Endothelial cell of umbilical vein (primary cell): ENCODE measurements around the gene CNMD. TPM values are rescaled to one million over a fixed set of nuclear protein-coding genes. Genes with fewer than 3 reads are reported as not detected.

Source experiments
- BruUV-seq: library from RNA; stranded (reverse); fragments of 400-500 nt; replicated peaks from 2 replicates; lab custom pipeline; 2021; lab: Mats Ljungman, UMichigan
- CTCF ChIA-PET: fragments of 300-600, 350-600 bp; sonication (Branson Sonifier 250); formaldehyde crosslinking; loops from one replicate; lab custom pipeline; 2021; ENCODE audit warnings: antibody characterized with exemption, inconsistent platforms; lab: Charles Lee
- POLR2A ChIA-PET: fragments of 300-600, 350-600 bp; sonication (Branson Sonifier 250); formaldehyde crosslinking; loops from one replicate; lab custom pipeline; 2021; ENCODE audit warnings: antibody characterized with exemption, inconsistent platforms; lab: Charles Lee
- DNase-seq: peaks from one replicate; pipeline ENCODE4 v3.0.0-alpha.2; 2011; ENCODE audit warnings: low read depth, low spot score
- FAIRE-seq: peaks from 2 replicates; lab custom pipeline; 2011; peaks lifted over from hg19 to GRCh38; lab: Jason Lieb, UNC
- H2AFZ ChIP-seq: 2 replicates; pipeline ENCODE4 v1.6.0; 2012; ENCODE audit warnings: low read depth, low read length, control low read depth, inconsistent platforms
- H3K27ac ChIP-seq: 2 replicates; pipeline ENCODE4 v1.5.1; 2011; ENCODE audit warnings: low read depth, mild to moderate bottlenecking, control low read depth, low read length, moderate library complexity; ENCODE audit not compliant: insufficient read depth
- H3K27me3 ChIP-seq, 2 experiments: 2 replicates each; pipeline versions ENCODE4 v1.6.0 to v1.6.1; 2011; ENCODE audit warnings: low read length in 2 of 2, mixed read lengths in 1 of 2; ENCODE audit not compliant: control insufficient read depth in 2 of 2, insufficient read depth in 2 of 2
- H3K36me3 ChIP-seq, 2 experiments: 2 replicates in 1 of 2; 3 replicates in 1 of 2; pipeline ENCODE4 v1.5.1; 2011; ENCODE audit warnings: low read length in 2 of 2, mild to moderate bottlenecking in 1 of 2, moderate library complexity in 1 of 2; ENCODE audit not compliant: control insufficient read depth in 2 of 2, insufficient read depth in 2 of 2; ENCODE audit errors: extremely low read depth in 1 of 2
- H3K4me1 ChIP-seq: 3 replicates; pipeline ENCODE4 v1.5.1; 2011; ENCODE audit warnings: mild to moderate bottlenecking, low read length; ENCODE audit not compliant: control insufficient read depth, insufficient read depth; ENCODE audit errors: extremely low read depth
- H3K4me2 ChIP-seq: 2 replicates; pipeline ENCODE4 v1.6.1; 2011; ENCODE audit warnings: low read length, control low read depth, mixed read lengths; ENCODE audit not compliant: insufficient read depth
- H3K4me3 ChIP-seq, 3 experiments: fragments of 200-600 bp in 1 of 3; sonication (generic), shearing (Covaris generic) in 1 of 3; replicated peaks in 1 of 3; 2 replicates each; pipeline ENCODE4 v1.5.1; 2011 to 2016; ENCODE audit warnings: control low read depth in 3 of 3, low read length in 3 of 3, mild to moderate bottlenecking in 2 of 3, inconsistent platforms in 1 of 3, low read depth in 1 of 3, moderate library complexity in 1 of 3; ENCODE audit not compliant: insufficient read depth in 1 of 3
- H3K79me2 ChIP-seq: 2 replicates; pipeline ENCODE4 v1.6.0; 2012; ENCODE audit warnings: low read length, inconsistent platforms; ENCODE audit not compliant: control insufficient read depth, insufficient read depth
- H3K9ac ChIP-seq: replicated peaks from 2 replicates; pipeline ENCODE3; 2011; ENCODE audit warnings: low read length, control low read depth; ENCODE audit not compliant: insufficient read depth; ENCODE audit errors: extremely low read depth
- H3K9me1 ChIP-seq: replicated peaks from 3 replicates; pipeline ENCODE4 v1.6.0; 2011; ENCODE audit warnings: mild to moderate bottlenecking, low read length; ENCODE audit not compliant: control insufficient read depth, insufficient read depth; ENCODE audit errors: extremely low read depth
- H3K9me3 ChIP-seq: replicated peaks from 2 replicates; pipeline ENCODE4 v1.5.1; 2012; ENCODE audit warnings: low read length, inconsistent platforms; ENCODE audit not compliant: control insufficient read depth, insufficient read depth
- H4K20me1 ChIP-seq: replicated peaks from 2 replicates; pipeline ENCODE3; 2011; ENCODE audit warnings: mild to moderate bottlenecking, low read length; ENCODE audit not compliant: control insufficient read depth, insufficient read depth; ENCODE audit errors: extremely low read depth
- EZH2 ChIP-seq: IDR thresholded peaks from 2 replicates; pipeline ENCODE4 v1.6.1; 2012; ENCODE audit warnings: borderline replicate concordance, low read depth, mild to moderate bottlenecking, moderate library complexity, low read length, inconsistent platforms; ENCODE audit not compliant: severe bottlenecking
- FOS ChIP-seq: IDR thresholded peaks from 2 replicates; pipeline ENCODE4 v1.6.1; 2011; ENCODE audit warnings: mild to moderate bottlenecking, low read length, moderate library complexity, borderline replicate concordance; ENCODE audit not compliant: insufficient read depth
- GATA2 ChIP-seq: IDR thresholded peaks from 2 replicates; pipeline ENCODE4 v1.7.0; 2011; ENCODE audit warnings: low read depth, mild to moderate bottlenecking, moderate library complexity, mixed read lengths, low read length; ENCODE audit not compliant: insufficient read length, insufficient read depth
- JUN ChIP-seq: IDR thresholded peaks from 2 replicates; pipeline ENCODE4 v1.6.1; 2011; ENCODE audit warnings: borderline replicate concordance, low read depth; ENCODE audit not compliant: insufficient read length, insufficient read depth
- MYC ChIP-seq: IDR thresholded peaks from one replicate; pipeline ENCODE4 v1.6.1; 2011; ENCODE audit warnings: mild to moderate bottlenecking, low read depth, low read length
- POLR2A ChIP-seq: IDR thresholded peaks from 2 replicates; pipeline ENCODE4 v1.6.1; 2012; ENCODE audit warnings: low read depth, mild to moderate bottlenecking, control low read depth, low read length
- POLR2AphosphoS5 ChIP-seq: IDR thresholded peaks from 2 replicates; pipeline ENCODE4 v1.6.1; 2012; ENCODE audit warnings: low read depth, mild to moderate bottlenecking, control low read depth, low read length, moderate library complexity; ENCODE audit not compliant: insufficient read depth
- dilution Hi-C: fragments of 300-500 bp; cut with MboI; formaldehyde crosslinking; loops from one replicate; pipeline ENCODE4 v1.15.0; 2019; ENCODE audit warnings: low sequenced_read_pairs; ENCODE audit not compliant: extremely low pct_ligation_motif_present
- intact Hi-C: fragments of 100-400 bp; cut with micrococcal nuclease; formaldehyde crosslinking; loops from one replicate; pipeline ENCODE4 v1.10.0; 2022
- polyA plus RNA-seq, 4 experiments: library from polyadenylated mRNA; depleted of rRNA in 3 of 4; stranded (reverse) in 3 of 4; unstranded in 1 of 4; fragments of >200 nt; gene quantifications; 2 replicates each; pipeline versions ENCODE4 v1.2.1 to v1.2.3, GENCODE V29; 2011 to 2012; ENCODE audit warnings: missing spikeins in 1 of 4
- total RNA-seq: library from RNA; stranded (reverse); gene quantifications from 2 replicates; pipeline ENCODE4 v1.2.3, GENCODE V29; 2021
- TF ChIP-seq, protein P1 (sequence below): IDR thresholded peaks from 2 replicates; pipeline ENCODE4 v1.6.1; 2011; ENCODE audit not compliant: insufficient read depth, insufficient read length
- TF ChIP-seq, protein P2 (sequence below), 2 donors: IDR thresholded peaks; 1 replicate in 1 of 2; 2 replicates in 1 of 2; pipeline ENCODE4 v1.5.1; 2011; ENCODE audit warnings: low read length in 2 of 2, mild to moderate bottlenecking in 2 of 2, moderate library complexity in 2 of 2, control low read depth in 1 of 2, inconsistent platforms in 1 of 2, low read depth in 1 of 2; ENCODE audit not compliant: insufficient read depth in 1 of 2; ENCODE audit errors: extremely low read depth in 1 of 2

Gene CNMD
- total and polyA plus RNA-seq, 2 donors (not counting 3 experiments of a cell fraction or from before 2014, with no cell fraction given) = not detected

DNA sequence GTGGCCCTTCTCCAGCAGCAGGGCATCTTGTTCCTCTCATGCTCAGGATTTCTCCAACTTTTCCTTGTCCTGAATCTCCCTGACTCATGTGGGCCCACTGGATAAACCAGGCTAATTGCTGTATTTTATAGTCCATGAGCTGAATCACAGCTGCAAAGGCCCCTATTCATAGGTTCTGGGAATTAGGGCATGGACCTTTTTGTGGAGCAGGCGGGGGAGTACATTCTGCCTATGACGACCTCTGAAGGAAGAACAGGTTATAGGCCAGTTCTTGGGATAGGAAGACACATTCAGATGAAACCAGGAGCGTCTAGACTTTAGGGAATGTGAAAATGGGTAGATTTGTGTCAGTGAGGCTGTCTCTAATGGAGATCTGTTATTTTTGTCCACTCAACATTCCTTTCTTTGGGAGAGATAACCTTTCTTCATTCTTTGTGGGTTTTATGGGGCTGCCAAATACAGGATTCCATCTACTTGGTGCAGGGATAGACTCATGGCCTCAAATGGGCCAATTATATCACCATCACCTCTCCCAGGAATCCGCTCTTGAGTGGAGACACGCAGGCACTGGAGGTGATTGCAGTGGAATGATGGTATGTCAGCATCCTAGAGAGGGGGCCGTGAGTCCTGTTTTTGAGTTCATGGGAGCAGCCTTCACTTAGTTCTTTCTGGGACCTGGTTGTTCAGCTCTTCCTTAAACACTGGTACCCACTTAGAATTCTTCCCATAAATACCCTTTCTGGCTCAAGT is 45.1 kb upstream of the CNMD start:
- Histone ChIP-seq H3K4me1 (no peaks in the 10 kb centered on the region), H3K27ac (no peak overlapping the region), H3K36me3 (no peaks in the 10 kb centered on the region), H3K79me2 (no peaks in the 10 kb centered on the region), H3K9me1 (no peaks in the 10 kb centered on the region), H3K4me2 (no peak overlapping the region), H3K27me3 (peaks cover 0 to 2% of the 10 kb centered on the region in 2 experiments), H4K20me1 (no peaks in the 10 kb centered on the region), H2AFZ (no peak overlapping the region), H3K9me3 (no peaks in the 10 kb centered on the region), H3K4me3 (no peak overlapping the region), H3K9ac (no peak overlapping the region)
- no peak for DNase-seq
- TF ChIP-seq JUN (no peak), GATA2 (no peak)
- TF ChIP-seq, protein P1, sequence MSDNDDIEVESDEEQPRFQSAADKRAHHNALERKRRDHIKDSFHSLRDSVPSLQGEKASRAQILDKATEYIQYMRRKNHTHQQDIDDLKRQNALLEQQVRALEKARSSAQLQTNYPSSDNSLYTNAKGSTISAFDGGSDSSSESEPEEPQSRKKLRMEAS = no peak
- dilution Hi-C loops = no loop called here
- intact Hi-C loops = no loop called here
- ChIA-PET POLR2A (no interaction called here), CTCF (no interaction called here)
- no TSS peak for BruUV-seq
- no peak for FAIRE-seq

DNA sequence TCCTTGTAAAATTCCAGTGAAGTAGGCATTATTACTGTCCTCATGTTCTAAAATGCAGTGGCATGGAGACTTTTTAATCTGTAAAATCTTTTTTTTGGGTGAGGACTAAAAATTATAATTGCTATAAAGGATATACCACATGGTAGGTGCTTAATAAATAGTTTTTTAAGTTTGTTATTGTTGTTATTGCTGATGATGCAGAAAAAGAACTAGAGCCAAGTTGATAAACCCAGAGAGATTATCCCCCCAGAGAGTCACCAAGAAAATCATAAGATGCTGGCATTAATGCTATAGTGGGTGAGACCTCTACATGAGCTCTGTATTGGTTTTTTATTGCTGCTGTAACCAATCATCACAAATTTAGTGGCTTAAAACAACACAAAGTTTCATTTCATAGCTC is 44.3 kb upstream of the CNMD start:
- ChIA-PET POLR2A (no interaction called here), CTCF (no interaction called here)
- Histone ChIP-seq H3K27me3 (peaks cover 0 to 2% of the 10 kb centered on the region in 2 experiments), H3K27ac (no peak overlapping the region), H3K9me1 (no peaks in the 10 kb centered on the region), H3K79me2 (no peaks in the 10 kb centered on the region), H3K36me3 (no peaks in the 10 kb centered on the region), H3K4me1 (no peaks in the 10 kb centered on the region), H3K9ac (no peak overlapping the region), H3K9me3 (no peaks in the 10 kb centered on the region), H3K4me3 (no peak overlapping the region), H4K20me1 (no peaks in the 10 kb centered on the region), H3K4me2 (no peak overlapping the region), H2AFZ (no peak overlapping the region)
- DNase-seq = no peak
- no peak for FAIRE-seq
- intact Hi-C loops = no loop called here
- dilution Hi-C loops = no loop called here
- BruUV-seq = no TSS peak
- TF ChIP-seq EZH2 (no peak), FOS (no peak), JUN (no peak), POLR2AphosphoS5 (no peak), MYC (no peak), POLR2A (no peak), GATA2 (no peak)
- TF ChIP-seq, protein P1 = no peak
- TF ChIP-seq, protein P2, sequence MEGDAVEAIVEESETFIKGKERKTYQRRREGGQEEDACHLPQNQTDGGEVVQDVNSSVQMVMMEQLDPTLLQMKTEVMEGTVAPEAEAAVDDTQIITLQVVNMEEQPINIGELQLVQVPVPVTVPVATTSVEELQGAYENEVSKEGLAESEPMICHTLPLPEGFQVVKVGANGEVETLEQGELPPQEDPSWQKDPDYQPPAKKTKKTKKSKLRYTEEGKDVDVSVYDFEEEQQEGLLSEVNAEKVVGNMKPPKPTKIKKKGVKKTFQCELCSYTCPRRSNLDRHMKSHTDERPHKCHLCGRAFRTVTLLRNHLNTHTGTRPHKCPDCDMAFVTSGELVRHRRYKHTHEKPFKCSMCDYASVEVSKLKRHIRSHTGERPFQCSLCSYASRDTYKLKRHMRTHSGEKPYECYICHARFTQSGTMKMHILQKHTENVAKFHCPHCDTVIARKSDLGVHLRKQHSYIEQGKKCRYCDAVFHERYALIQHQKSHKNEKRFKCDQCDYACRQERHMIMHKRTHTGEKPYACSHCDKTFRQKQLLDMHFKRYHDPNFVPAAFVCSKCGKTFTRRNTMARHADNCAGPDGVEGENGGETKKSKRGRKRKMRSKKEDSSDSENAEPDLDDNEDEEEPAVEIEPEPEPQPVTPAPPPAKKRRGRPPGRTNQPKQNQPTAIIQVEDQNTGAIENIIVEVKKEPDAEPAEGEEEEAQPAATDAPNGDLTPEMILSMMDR (IDR thresholded peaks at IDR 0.05; ENCODE audit: extremely low read depth in 1 of 2, insufficient read depth in 1 of 2, low read depth in 1 of 2, low read length in 2 of 2) = no peak
